Brain microvascular endothelial cell (primary cell): Measurements from ENCODE around the gene HOXA11.

ENCODE experiments used
- DNase-seq: peaks from one replicate; pipeline ENCODE4 v3.0.0-alpha.2; 2020
- H3K27ac ChIP-seq: fragments of 250-450 bp; sonication (Bioruptor Pico); 2 replicates; pipeline ENCODE4 v1.5.1; 2020; ENCODE audit warnings: mild to moderate bottlenecking, moderate library complexity
- H3K27me3 ChIP-seq: fragments of 250-450 bp; sonication (Bioruptor Pico); replicated peaks from 2 replicates; pipeline ENCODE4 v1.5.1; 2020; ENCODE audit warnings: mild to moderate bottlenecking
- H3K36me3 ChIP-seq: fragments of 250-450 bp; sonication (Bioruptor Pico); replicated peaks from 2 replicates; pipeline ENCODE4 v1.5.1; 2020; ENCODE audit warnings: mild to moderate bottlenecking
- H3K4me3 ChIP-seq: 2 replicates; pipeline ENCODE4 v1.5.1; 2011; ENCODE audit warnings: low read depth, mild to moderate bottlenecking, control low read depth, low read length, moderate library complexity
- in situ Hi-C: cut with HindIII; loops from 2 replicates; pipeline ENCODE4 v1.10.0; 2017; ENCODE audit warnings: low sequenced_read_pairs, low pct_ligation_motif_present
- TF ChIP-seq, protein P1 (sequence below): IDR thresholded peaks from 2 replicates; pipeline ENCODE4 v1.5.1; 2011; ENCODE audit warnings: low read depth, mild to moderate bottlenecking, moderate library complexity, low read length, control low read depth, inconsistent platforms; ENCODE audit errors: missing control alignments

HOXA11 gene

DNA sequence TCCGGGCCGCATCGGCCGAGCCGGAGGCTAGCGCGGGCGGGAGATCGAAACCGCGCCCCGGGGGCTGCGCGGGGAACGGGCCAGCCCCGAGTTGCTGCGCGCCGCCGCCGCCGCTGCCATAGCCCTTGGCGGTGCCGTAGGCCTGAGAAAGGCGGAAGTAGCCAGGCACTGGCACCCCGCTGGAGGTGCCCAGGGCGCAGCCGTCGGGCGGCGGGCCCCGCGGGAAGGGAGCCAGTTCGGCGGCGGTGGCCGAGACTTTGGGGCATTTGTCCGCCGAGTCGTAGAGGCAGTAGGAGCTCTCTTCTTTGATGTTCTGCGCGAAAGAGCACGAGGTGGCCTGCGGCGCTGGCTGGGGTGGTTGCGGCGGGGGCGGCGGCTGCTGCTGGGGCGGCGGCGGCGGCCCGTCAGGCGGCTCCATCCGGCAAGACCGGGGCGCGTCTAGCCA is 11.5 kb downstream of the HOXA11 start:
- in situ Hi-C loops = no loop called here
- peaks cover 97% of the 10 kb centered on the region for H3K27me3 ChIP-seq
- no peak overlapping the region for H3K27ac ChIP-seq
- TF ChIP-seq, protein P1, sequence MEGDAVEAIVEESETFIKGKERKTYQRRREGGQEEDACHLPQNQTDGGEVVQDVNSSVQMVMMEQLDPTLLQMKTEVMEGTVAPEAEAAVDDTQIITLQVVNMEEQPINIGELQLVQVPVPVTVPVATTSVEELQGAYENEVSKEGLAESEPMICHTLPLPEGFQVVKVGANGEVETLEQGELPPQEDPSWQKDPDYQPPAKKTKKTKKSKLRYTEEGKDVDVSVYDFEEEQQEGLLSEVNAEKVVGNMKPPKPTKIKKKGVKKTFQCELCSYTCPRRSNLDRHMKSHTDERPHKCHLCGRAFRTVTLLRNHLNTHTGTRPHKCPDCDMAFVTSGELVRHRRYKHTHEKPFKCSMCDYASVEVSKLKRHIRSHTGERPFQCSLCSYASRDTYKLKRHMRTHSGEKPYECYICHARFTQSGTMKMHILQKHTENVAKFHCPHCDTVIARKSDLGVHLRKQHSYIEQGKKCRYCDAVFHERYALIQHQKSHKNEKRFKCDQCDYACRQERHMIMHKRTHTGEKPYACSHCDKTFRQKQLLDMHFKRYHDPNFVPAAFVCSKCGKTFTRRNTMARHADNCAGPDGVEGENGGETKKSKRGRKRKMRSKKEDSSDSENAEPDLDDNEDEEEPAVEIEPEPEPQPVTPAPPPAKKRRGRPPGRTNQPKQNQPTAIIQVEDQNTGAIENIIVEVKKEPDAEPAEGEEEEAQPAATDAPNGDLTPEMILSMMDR = no peak
- no peak overlapping the region for H3K4me3 ChIP-seq
- H3K36me3 ChIP-seq = no peaks in the 10 kb centered on the region
- no peak for DNase-seq

DNA sequence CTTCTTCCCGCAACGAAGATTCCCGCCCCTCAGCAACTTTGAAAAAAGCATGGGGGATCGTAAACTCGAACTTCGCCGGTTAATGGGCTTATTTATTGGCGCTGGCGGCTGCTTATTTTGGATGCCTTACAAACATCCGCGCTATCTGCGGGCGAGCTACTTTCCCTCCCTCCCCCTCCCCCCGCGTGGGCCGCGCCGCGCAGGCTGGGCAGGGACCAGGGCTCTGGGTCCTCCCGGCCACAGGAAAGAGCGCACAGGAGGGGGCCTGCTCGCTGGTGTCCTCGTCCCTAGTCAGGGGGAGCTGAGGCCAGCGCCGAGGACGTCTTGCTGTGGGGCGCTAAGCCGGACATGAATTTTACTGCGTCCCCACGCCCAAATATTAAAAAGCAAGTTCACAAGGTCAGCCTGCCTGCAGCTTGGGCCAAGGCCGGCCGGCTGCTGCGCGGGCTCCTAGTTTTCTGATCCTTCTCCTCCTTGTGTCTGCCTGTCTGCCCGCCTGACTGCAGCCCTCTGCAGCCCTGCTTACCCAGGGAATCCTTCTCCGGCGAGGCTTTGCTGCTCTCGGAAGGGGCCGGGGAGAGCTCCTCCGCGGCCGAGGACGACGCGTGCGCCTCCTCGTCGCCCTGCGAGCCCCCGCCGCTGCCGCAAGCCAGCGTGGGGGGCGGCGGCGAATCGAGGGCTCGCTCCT is 12.1 kb downstream of the HOXA11 start:
- no peak for DNase-seq
- Histone ChIP-seq H3K36me3 (no peaks in the 10 kb centered on the region), H3K27ac (no peak overlapping the region), H3K27me3 (peaks cover 98% of the 10 kb centered on the region), H3K4me3 (no peak overlapping the region)
- in situ Hi-C loops = no loop called here
- TF ChIP-seq, protein P1 = no peak

DNA sequence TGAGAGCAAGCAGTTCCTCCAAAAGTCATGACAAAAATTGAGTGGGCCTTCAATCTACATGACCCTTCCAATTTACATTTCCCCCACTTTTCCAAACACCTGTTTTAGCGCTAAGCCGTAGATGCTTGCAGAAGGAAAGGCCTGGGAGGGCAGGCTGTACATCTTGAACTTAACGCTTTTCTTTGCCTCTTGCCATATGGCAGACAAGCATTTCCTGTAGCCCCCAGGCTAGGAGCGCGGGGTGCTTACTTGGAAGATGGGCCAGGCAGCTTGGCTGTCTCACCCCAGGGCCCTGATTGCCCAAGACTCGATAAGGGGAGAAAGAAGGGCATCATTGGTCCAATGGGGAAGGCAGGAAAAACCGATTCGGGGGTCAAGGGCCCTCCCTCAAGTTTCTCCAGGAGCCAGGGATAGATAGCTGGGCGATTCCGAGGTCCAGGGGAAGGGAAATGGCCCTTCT is 12.7 kb downstream of the HOXA11 start:
- Histone ChIP-seq H3K27me3 (peaks cover 98% of the 10 kb centered on the region), H3K27ac (no peak overlapping the region), H3K4me3 (no peak overlapping the region), H3K36me3 (no peaks in the 10 kb centered on the region)
- no peak for DNase-seq
- TF ChIP-seq, protein P1 = no peak
- in situ Hi-C loops = no loop called here

DNA sequence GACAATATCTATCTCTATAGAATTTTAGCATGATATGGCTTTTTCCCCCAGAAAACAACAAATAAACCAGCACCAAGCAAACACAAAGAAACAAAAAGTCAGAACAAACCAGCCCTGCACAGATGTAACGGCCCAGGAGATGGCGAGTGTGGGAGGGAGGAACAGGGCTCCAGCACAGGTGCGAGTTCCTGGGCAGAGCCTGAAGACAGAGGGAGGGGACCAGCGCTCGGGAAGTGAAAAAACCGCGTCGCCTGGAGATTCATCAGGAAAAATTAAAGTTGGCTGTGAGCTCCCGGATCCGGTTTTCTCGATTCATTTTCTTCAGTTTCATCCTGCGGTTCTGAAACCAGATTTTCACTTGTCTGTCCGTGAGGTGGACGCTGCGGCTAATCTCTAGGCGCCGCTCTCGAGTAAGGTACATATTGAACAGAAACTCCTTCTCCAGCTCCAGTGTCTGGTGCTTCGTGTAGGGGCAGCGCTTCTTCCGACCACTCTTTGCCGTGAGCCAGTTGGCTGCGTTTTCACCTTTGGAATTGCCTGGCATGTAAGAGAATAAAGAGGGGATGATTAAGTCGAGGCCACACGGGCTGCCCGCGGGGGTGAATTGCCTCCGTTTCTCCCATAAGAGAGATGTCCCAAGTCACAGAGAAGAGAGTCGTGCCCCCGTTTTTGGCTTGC is 13.3 kb downstream of the HOXA11 start:
- H3K27ac ChIP-seq = no peak overlapping the region
- DNase-seq = no peak

DNA sequence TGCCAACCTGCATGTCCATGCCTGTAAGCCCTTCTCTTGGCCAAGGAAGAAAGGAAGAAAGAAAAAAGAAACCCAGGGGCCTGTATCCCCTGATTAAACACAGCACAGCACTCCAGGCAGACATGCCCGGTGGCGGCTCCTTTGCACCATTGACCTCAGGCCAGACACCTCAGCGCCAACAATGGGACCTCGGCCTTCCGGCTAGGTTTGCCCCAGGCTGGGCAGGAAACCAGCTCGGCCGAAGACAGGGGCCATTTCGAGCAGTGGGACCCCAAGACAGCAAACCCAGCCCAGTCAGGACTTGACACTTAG is 13.8 kb downstream of the HOXA11 start:
- in situ Hi-C loops = no loop called here
- no peak overlapping the region for H3K27ac ChIP-seq
- TF ChIP-seq, protein P1 = no peak
- H3K27me3 ChIP-seq = peaks cover 98% of the 10 kb centered on the region
- DNase-seq = no peak
- no peak overlapping the region for H3K4me3 ChIP-seq
- no peaks in the 10 kb centered on the region for H3K36me3 ChIP-seq

More for the DNA sequence above, 13.3 kb downstream of the HOXA11 start:
- Histone ChIP-seq H3K36me3 (no peaks in the 10 kb centered on the region), H3K4me3 (no peak overlapping the region), H3K27me3 (peaks cover 98% of the 10 kb centered on the region)
- TF ChIP-seq, protein P1 = no peak
- in situ Hi-C loops = no loop called here
